ENCODE results near the gene CAMSAP2.

CAMSAP2 gene

DNA sequence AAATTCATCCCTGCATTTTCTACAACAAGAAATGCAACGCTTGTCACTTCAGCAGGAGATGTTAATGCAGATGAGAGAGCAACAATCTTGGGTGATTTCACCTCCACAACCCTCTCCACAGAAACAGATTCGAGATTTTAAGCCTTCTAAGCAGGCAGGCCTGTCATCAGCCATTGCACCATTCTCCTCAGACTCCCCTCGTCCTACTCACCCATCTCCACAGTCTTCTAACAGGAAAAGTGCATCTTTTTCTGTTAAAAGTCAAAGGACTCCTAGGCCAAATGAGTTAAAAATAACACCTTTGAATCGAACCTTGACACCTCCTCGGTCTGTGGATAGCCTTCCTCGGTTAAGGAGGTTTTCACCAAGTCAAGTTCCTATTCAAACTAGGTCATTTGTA, 110.7 kb downstream of the CAMSAP2 start:
- DNase-seq, result no peak

GRCh38 chr1:200850554-200850953, 111.9 kb downstream of the CAMSAP2 start:
- no peak for DNase-seq

GRCh38 chr1:200856716-200857357, 118.1 kb downstream of the CAMSAP2 start:
- no peak for DNase-seq

DNA sequence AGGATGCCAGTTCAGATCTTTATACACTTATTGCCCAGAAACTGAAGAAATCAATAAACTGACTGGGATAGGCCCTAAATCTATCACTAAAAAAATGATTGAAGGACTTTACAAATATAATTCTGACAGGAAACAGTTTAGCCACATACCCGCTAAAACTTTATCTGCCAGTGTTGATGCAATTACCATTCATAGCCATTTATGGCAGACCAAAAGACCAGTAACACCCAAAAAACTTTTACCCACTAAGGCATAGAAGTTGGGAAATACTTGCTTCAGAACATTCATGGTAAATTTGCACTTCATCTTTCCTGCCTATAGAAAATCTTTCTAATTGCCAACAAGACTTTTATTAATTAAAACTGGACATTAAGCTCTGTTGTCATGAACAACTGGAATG, 119.1 kb downstream of the CAMSAP2 start:
- no peak for DNase-seq

DNA sequence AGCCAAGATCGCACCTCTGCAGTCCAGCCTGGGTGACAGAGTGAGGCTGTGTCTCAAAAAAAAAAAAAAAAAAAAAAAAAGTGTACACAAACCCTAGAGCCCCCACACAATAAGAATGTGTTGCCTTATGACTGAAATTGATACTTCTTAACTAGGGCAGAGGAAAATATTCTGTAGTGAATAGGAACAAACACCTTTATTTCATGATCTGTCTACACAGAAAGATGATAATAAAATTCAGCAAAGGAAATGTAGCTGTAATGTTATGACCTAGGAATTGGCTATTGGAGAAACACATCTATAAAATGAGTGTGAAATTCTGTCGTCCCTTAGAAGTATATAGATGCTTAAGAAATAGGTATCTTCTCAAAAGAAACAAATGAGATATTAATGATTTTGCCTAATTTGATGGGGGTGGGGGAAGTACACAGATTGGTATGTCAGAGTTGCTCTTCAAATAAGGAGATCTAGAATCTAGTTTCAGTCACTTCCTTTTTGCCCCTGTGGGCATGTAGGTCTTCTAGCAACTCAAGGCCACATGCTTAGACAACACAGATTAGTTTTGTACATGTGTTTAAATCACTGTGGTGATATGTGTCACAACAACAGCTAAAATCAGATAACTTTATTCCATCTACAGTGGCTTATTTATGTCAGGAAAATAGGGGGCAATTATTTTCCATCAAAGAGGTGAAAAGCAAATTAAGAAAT, 123.4 kb downstream of the CAMSAP2 start:
- DNase-seq, result no peak

- DNase-seq, result no peak
These were observed 124.2 kb downstream of the CAMSAP2 start for GRCh38 chr1:200862713-200863415.

- DNase-seq, result no peak
These were observed 127.4 kb downstream of the CAMSAP2 start for GRCh38 chr1:200866116-200866515.

DNA sequence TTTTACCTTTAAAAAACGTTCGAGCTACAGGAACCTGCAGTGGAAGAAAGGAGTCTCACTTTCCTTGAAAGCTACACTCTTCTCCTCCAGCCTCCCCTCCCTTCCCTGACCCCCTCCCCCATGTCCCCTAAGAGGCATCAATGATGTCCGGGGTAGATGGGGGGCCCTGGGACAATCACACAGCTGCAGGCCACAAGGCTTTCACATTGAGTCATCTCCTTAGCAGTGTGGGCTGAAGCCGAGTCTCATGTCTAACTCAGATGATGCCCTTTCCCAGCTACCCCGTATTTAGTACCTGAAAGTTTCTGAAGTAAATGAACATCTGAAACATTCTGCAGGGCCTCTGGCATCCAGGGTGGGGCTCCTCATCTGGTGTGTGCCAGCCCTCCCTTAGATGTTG, 127.8 kb downstream of the CAMSAP2 start:
- DNase-seq, result no peak

DNA sequence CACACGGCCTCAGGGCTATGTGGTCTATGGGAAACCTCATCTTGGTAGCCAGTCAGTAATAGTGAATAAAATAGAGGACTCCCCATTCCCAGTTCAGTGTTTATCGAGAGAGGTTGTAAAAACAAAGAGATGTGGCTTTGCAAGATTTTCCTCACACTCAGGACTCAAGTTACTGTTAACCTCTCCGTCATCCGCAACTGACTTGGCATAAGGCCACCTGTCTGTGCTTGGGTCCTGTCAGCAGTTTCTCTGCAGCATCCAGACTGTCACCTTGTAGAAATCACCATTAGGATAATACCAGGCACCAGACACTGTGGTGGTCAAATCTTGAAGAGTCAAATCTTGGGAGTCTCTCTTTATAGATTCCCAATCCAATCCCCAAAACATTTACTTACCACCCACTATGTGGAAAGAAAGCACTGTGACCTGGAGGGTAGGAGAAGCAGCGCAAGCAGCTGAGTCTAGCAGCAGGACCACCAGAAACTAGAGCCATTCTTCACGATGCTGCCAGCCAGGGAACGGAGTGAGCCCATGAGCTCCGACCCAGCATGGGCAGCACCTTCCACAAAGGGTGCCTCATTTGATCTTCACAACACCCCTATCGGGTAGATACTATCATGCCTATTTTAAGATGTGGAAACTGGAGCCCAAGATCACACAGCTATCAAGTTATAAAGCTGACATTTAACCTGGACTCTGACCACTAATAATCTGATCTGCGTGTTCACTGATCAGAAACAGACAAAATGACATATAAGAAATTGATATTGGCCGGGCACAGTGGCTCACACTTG, 128.5 kb downstream of the CAMSAP2 start:
- no peak for DNase-seq

GRCh38 chr1:200869376-200869752, 130.7 kb downstream of the CAMSAP2 start:
- no peak for DNase-seq

DNA sequence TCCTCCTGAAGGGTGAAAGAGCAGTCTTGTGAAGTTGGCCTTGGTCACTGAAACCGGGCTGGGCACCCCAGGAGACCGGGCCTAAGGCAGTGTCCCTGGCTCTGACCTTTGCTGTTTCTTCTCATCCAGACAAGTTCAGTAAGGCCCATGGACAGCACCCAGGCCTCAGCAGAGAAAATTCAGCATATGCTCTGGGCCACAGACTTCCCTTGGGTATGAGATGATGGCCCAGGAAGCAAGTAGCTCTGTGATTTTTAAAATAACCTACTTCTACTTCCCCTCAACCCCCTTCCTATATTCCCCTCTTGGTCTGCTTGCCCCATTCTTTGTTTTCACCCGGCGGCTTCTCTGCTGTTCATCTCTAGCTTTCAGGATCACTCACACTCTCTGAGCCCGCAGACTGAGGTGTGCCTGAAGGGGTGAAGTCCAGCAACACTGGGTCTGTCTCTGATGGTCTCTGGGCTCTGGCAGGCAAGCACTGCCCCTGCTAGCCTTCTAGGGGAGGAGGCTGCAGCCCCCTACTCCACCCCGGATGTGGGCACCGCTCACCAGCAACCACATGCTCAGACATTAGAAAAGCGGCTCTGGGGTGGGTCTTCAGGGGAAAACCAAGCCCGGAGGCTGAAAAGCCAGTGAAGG, 131.2 kb downstream of the CAMSAP2 start:
- no peak for DNase-seq

GRCh38 chr1:200872446-200873115, 133.9 kb downstream of the CAMSAP2 start, which contains the start of gene GPR25:
Gene GPR25, plus strand, starts transcription at chr1:200872981. Its CDS starts 57 bp downstream, at chr1:200873038.
- no peak for DNase-seq

DNA sequence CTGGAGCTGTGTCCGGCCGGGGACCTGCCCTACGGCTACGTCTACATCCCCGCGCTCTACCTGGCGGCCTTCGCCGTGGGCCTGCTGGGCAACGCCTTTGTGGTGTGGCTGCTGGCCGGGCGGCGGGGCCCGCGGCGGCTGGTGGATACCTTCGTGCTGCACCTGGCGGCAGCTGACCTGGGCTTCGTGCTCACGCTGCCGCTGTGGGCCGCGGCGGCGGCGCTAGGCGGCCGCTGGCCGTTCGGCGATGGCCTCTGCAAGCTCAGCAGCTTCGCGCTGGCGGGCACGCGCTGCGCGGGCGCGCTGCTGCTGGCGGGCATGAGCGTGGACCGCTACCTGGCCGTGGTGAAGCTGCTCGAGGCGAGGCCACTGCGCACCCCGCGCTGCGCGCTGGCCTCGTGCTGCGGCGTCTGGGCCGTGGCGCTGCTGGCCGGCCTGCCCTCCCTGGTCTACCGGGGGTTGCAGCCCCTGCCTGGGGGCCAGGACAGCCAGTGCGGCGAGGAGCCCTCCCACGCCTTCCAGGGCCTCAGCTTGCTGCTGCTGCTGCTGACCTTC, 134.5 kb downstream of the CAMSAP2 start:
- DNase-seq, result no peak

- DNase-seq, result no peak
These were observed 135.1 kb downstream of the CAMSAP2 start for GRCh38 chr1:200873671-200874397.

GRCh38 chr1:200874694-200875093, 136.0 kb downstream of the CAMSAP2 start:
- no peak for DNase-seq

DNA sequence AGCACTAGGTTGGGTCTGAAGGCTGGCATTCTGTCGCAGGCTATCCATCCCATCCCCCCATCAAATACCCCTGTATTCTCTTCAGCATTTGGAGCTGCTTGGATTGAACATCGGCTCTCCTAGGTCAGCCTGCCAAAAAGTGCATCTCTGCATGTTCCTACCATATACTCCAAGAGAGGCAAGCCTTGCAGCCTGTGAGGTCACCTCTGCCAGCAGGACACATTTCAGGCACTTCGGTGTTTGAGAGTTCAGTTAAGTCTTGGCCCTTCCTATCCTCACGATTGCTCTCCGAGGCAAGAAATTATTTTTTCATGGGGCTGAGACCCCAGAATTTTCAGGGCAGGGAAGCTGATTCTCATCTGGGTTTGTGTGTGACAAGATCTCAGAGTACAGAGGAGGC, 136.7 kb downstream of the CAMSAP2 start:
- no peak for DNase-seq

DNA sequence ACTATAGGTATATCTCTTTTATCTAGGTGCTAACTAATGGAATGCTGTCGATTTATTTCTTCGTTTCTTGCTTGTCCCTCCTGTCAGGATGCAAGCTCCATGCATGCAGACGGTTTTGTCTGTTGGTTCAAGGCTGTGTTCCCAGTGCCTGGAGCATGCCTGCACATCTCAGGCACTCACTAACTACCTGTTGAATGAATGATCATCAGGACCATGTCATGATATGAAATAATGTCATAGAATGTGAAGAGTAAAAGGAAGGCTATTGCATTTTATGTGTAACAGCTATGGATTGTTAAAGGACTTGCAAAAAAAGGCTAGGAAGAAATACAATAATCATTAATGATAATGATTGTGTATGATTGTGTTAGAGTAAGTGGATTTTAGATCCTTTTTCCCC, 138.3 kb downstream of the CAMSAP2 start:
- DNase-seq, result no peak

- no peak for DNase-seq
These were observed 139.3 kb downstream of the CAMSAP2 start for GRCh38 chr1:200877839-200878551.

DNA sequence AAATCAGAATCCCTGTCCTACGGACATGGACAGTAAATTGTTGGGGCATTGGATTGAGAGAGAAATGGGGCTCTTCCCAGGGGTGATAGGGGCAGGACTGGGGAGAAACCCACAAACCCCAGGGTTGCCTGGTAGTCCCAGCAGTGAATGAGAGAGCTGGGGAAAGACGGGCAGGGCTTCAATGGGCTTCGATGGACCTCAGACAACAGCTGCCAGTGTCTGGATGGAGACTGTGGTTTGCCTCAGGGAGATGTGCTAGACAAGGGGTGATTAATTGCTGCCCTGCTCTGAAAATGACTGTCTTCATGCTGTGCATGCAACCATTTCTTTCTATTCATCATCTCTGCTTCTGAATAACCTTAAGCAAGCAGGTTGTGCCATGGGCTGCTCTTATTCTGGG, 141.5 kb downstream of the CAMSAP2 start:
- no peak for DNase-seq

DNA sequence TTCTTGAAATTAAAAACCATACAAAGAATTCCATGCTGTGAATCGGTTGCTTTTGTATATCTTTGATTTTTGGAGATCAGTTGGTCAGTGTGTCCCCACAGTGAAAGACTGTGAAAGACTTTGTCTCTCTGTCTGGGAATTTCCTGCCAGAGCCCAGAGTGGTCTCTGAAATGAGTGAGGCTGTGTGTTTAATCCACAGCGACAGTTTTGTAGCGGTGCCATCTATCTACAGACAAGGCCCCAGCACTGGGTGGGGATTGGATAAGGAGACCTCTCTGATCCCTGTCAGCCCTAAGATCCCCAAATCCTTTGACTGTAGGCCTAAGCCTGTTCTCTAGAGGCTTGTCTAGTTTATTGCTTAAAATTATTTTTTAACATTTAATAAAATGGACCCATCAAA, 144.4 kb downstream of the CAMSAP2 start:
- DNase-seq, result peak; percentile 28

Data from activated CD8-positive, alpha-beta memory T cell treated with anti-CD3 and anti-CD28 coated beads, Interleukin-2, amount 50 U/mL, for 48 hours (primary cell).